Measurements from ENCODE around the gene TBC1D12.

- TF ChIP-seq POLR2A (IDR thresholded peaks at IDR 0.05; ENCODE audit: low read length) (no peak), GATA1 (IDR thresholded peaks at IDR 0.05; ENCODE audit: low read depth, low read length) (no peak)
Measured at GRCh38 chr10:94583124-94583523, 180.8 kb downstream of the TBC1D12 start.
